ENCODE data around the gene STK24.

DNA sequence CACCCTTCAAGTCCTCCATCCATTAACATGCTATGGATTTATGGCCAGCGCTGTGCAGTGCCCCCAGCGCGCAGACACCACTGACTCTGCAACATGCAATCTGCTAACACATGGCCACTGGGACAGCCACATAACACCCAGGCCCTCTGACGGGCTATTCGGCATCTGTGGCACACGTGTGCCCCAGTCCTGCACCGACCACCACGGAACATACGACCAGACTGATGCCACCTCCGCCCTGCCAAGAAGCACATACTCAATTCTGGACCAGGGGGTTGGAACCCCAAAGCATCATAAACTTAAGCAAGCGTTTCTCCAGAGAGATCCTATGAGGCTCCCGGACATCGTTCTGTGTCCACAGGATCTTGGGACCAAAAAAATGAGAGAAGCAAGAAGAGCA lies 9.8 kb downstream of the STK24 start:
- TF ChIP-seq CTCF (IDR thresholded peaks at IDR 0.05; ENCODE audit: low read depth, low read length) (no peak), EZH2phosphoT487 (IDR thresholded peaks at IDR 0.05; ENCODE audit: low read depth) (no peak)

Measured in OCI-LY3 (cell line).